SKM-1 treated with dmso at 0.1 percent for 144 hours (cell line): ENCODE results near the gene CAMKMT.
"Not testable (repeated sequence)": the region's sequence is repeated elsewhere in the genome, so short reads cannot be mapped to it uniquely, and the experiment has no call there.

Experiments used
- DNase-seq: peaks from one replicate; lab custom pipeline; 2025; ENCODE audit not compliant: unreplicated experiment; lab: John Stamatoyannopoulos, UW

Gene CAMKMT

DNA sequence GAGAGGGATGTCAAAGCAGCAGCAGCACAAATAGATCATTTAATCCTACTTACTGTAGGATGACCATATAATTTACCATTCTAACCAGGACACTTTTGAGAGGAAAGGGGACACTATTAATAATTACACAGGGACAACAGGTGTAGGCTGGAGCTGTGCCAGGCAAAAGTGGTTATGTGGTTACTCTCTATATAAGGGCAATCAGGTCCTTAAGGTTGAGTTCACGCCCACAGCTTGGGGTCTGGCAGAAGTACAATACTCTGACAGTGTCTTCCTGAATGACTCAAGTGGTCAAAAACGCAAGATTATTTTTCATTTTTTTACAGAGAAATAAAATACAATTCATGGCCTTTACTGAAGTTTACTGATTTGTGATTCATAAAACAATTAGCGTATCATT is 3.2 kb upstream of the CAMKMT start:
- no peak for DNase-seq

GRCh38 chr2:44360749-44361329 is 908 bp upstream of the CAMKMT start:
- DNase-seq = no peak

DNA sequence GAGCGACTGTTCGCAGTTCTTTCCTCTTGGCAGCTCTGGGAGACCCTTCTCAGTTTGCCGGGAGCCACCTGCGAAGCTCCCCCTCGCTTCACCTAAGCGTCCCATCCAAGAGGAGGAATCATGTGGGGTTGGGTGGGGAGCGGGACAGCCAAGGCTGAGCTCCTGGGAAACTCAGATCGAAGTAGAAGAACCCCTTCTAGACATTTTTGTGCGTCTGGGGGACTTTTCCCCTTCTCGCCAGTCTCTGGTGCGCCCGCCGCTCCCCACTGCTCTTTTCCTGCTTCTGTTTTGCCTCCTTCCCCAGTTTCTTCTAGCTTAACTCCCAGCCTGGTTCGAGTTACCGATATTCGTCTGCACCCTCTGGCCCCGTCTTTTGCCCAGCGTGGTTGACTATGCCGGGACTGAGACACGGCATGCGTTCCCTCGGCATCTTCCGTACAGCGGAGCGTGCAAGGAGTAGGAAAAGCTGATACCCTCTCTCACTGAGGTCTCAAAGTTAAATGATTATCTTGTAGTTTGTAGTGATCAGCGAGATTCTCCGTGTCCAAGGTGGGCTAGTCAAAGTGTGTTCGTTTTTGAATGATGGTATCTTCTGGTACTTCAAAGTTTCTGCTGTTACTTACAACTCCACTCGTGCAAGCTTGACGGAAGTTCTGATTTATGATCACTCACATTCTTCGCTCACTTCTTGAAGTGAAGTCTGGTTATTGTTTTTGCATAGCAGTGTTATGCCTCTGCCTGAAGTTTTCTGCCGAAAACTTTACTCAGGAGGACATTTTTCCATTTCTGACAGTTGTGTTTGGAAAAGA is 664 bp downstream of the CAMKMT start:
- peak; percentile 8 for DNase-seq

DNA sequence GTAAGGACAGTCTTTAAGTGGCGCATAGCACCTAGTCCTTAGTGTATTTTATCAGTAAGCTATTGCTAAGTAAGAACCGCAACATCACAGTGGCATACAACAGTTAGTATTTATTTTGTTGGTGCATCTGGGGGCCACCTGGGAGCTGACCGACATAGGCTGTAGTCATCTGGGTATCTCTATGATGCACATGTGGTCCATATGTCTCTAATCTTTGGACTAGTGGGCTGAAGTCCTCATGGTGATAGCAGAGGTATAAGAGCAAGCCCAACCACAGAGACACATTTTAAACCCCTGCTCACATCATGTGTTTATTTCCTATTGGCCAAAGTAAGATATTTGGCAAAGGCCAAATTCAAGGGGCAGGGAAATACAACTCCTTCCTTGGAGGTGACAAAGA is 2.9 kb downstream of the CAMKMT start:
- no peak for DNase-seq

DNA sequence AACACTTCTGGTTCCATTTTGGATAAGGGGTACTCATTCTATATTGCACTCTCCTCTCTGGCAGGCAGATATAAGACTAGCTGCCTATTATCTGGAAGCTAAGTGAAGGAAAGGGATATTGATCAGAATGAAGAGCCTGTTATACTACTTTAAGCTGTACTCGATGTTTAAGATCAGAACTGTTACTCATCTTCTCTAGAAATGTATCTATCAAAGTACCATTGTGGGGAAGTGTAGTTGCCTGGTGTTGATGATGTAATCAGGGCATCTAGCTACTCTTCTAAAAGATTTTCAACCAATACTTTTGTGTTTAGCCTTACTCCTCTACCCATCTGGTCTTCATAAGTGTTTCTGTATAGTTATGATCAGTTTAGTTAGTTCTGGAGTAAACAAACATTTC is 5.8 kb downstream of the CAMKMT start:
- DNase-seq = no peak

DNA sequence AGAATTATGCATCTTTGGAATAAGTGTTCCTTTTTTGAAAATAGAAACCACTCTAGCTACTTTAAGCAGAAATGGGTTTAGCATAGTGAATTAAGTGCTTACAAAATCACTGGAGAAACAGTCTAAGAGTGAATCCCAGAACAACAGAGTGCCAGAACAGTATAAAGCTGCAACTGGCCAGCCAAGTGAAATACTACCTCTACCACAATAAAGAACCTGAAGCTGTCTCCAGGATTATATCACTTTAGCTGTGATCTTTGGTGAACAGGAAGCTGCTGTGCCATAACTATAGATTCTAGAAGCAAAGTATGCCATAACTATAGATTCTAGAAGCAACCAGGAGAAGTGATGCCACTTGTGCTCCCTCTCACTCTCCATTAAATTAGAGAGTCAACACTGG is 7.6 kb downstream of the CAMKMT start:
- DNase-seq = no peak

DNA sequence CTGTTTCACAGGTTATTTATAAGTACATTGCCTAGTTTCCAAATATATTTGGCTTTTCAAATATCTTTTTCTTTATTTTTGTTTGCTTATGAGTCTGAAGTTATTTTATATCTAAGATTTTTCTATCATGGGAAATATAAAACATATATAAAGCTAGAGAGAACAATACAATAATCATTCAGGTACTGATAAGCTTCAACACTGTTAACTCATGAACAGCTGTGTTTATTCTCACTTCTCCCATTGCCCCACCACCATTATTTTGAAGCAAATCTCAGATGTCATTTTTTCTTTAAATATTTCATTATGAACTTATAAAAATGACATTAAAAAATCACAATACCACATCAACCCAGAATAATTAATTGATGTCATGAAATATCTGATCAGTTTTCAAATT is 9.7 kb downstream of the CAMKMT start:
- DNase-seq = no peak

- no peak for DNase-seq
Measured at GRCh38 chr2:44372246-44372645, 10.5 kb downstream of the CAMKMT start.

DNA sequence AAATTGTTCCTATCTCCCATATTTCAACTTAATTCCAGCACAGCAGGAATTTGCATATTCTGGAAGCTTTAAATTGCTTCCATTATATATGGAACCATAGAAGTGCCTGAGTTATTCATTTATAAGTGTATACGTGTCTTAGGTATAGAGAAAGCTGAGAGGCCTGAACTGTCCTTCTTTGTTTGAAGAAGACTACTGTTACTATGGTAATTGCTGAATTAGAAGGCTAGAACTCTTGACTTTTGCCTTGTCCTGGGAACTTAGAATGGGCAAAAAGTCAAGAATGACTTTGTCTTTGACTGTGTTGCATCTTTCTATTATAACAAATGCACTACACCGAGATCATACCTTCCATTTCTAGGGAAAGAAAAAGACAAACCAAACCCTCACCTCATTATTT is 15.7 kb downstream of the CAMKMT start:
- no peak for DNase-seq

DNA sequence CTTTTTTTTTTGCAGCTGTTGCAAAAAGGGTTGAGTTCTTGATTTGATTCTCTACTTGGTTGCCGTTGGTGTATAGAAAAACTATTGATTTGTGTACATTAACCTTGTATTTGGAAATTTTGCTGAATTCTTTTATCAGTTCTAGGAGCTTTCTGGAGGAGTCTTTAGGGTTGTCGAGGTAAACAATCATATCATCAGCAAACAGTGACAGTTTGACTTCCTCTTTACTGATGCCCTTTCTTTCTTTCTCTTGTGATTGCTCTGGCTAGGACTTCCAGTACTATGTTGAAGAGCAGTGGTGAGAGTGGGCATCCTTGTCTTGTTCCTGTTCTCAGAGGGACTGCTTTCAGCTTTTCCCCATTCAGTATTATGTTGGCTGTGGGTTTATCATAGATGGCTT is 23.5 kb downstream of the CAMKMT start:
- not testable (repeated sequence) for DNase-seq

DNA sequence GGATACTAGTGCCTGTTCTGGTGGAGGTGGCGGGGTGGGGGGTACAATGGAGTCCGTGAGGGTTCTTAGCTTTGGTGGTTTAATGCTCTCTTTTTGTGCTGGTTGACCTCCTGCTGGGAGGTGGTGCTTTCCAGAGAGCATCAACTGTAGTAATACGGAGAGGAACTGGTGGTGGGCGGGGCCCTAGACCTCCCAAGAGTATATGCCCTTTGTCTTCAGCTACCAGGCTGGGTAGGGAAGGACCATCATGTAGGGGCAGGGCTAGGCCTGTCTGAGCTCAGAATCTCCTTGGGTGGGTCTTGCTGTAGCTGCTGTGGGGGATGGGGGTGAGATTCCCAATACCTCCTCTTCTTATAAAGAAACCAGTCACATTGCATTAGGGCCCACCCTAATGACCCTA is 27.1 kb downstream of the CAMKMT start:
- DNase-seq = no peak

GRCh38 chr2:44389895-44390294 is 28.1 kb downstream of the CAMKMT start:
- no peak for DNase-seq

- DNase-seq = peak; percentile 20
Measured at GRCh38 chr2:44392338-44392943, 30.7 kb downstream of the CAMKMT start.

DNA sequence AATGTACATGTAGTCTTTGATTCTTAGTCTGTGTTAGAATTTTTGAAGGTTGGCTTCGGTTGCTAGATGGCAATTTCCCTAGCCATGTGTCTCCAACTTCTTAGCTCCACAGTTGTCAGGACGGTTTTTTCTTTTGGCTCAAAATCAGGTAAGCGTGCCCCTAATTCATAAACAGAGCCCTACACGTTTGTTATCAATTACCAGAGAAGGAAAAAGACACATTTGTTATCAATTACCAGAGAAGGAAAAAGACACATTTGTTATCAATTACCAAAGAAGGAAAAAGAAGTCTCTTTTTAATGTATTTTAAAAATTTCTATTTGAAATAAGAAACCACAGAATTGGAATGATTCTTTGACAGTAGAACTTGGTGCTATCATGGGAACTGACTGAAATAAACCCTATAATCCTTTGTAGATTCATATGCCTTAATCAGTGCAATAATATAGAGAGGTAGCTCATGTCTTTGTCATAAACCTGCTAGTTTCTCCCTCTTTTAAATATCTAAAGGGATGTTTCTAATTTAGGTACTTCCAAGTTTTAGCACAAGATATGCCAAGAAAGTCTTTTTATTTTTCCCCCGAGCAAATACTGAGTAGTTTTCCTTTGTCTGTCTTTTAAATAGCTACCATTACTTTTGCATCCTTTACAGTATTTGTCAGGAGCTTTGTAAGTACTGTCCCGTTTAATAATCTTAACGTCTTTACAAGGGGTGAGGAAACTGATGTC is 35.9 kb downstream of the CAMKMT start:
- DNase-seq = no peak

DNA sequence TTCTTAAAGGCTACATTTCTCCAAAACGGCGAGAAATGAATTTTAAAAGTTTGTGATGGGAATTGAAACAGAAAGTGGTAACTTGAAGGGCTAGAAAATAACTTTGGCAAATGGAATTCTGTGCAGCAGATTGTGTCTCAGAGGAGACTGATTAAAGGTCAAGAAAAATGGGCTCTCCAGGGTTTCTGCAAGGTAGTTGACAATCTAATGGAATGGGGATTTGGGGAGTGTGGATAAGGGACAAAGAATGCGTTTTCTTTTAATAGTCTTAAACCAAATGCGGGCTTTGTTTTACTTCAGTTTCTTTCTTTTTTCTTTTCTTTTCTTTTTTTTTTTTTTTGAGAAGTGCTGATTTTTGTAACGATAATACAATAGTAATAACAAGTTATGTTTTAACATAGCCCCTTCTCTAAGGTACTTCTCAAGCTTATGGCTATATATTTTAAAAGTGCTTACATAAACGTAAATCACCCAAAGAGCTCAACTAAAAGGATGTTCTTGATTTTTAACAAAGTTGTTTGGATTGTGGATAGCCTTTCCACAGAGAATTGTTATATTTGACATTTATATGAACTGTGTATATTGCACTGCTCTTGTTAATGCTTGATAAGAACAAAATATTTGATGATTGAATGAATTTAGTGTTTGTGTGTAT is 36.6 kb downstream of the CAMKMT start:
- DNase-seq = no peak

GRCh38 chr2:44420725-44421124 is 59.0 kb downstream of the CAMKMT start:
- DNase-seq = no peak

GRCh38 chr2:44424211-44424610 is 62.5 kb downstream of the CAMKMT start:
- no peak for DNase-seq

- no peak for DNase-seq
Measured at GRCh38 chr2:44429034-44429433, 67.3 kb downstream of the CAMKMT start.

DNA sequence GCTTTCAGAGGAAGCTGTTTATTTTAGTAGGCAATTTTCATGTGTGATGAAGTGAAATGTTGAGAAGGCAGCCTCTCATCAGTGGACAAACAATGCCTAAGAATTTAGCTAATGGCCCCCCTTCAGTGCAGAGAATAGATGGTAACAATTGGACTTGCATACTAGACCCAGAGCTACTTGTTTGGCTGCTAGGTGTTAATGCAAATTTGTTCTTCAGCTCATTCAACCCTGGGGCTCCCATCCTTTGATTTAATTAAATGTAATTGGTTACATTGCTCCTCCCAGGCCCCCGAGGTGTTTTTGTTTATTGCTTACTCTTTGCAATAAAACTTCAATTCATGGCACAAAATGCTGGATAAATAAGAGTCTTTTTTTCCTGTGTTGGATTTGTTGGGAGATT is 68.6 kb downstream of the CAMKMT start:
- no peak for DNase-seq

GRCh38 chr2:44433895-44434294 is 72.1 kb downstream of the CAMKMT start:
- no peak for DNase-seq

- DNase-seq = no peak
Measured at GRCh38 chr2:44441200-44441599, 79.5 kb downstream of the CAMKMT start.
